SK-N-SH treated with all-trans-retinoic acid at 6 μM for 48 hours (cell line): Measurements from ENCODE around the gene PRR11.
A peak's percentile ranks its signal among the peaks of the same experiment; 100 is the strongest.

Experiments used
- ATAC-seq: fragments of 200-7000 bp; cut with Tn5 transposase; 3 replicates; pipeline ENCODE4 v1.9.1; 2020; ENCODE audit warnings: mild to moderate bottlenecking, moderate library complexity
- ARNTL ChIP-seq: fragments of 450-650 bp; formaldehyde crosslinking; IDR thresholded peaks from 2 replicates; pipeline ENCODE4 v1.5.0; 2020; ENCODE audit warnings: low read depth, mild to moderate bottlenecking, moderate library complexity, borderline replicate concordance
- BACH2 ChIP-seq: fragments of 250-450 bp; sonication (Bioruptor Pico); IDR thresholded peaks from 2 replicates; pipeline ENCODE4 v1.9.0; 2021; ENCODE audit warnings: mild to moderate bottlenecking, borderline replicate concordance
- ESRRG ChIP-seq: fragments of 250-450 bp; sonication (Bioruptor Pico); IDR thresholded peaks from 2 replicates; pipeline ENCODE4 v1.6.1; 2021; ENCODE audit warnings: mild to moderate bottlenecking
- GLIS3 ChIP-seq: fragments of 250-450 bp; sonication (Bioruptor Pico); IDR thresholded peaks from 2 replicates; pipeline ENCODE4 v1.5.0; 2020; ENCODE audit warnings: mild to moderate bottlenecking, moderate library complexity
- ISL1 ChIP-seq: fragments of 250-450 bp; sonication (Bioruptor Pico); IDR thresholded peaks from 2 replicates; pipeline ENCODE4 v2.1.2; 2022; ENCODE audit warnings: mild to moderate bottlenecking, moderate library complexity
- OSR1 ChIP-seq: fragments of 250-450 bp; sonication (Bioruptor Pico); IDR thresholded peaks from 2 replicates; pipeline ENCODE4 v1.8.0; 2022; ENCODE audit warnings: moderate library complexity, mild to moderate bottlenecking, inconsistent platforms
- POU6F1 ChIP-seq: fragments of 250-450 bp; sonication (Bioruptor Pico); IDR thresholded peaks from 2 replicates; pipeline ENCODE4 v1.8.0; 2021; ENCODE audit warnings: low read depth, mild to moderate bottlenecking, moderate library complexity, borderline replicate concordance
- RARB ChIP-seq: fragments of 250-450 bp; sonication (Bioruptor Pico); IDR thresholded peaks from 2 replicates; pipeline ENCODE4 v1.8.0; 2021; ENCODE audit warnings: mild to moderate bottlenecking, moderate library complexity
- SNAI2 ChIP-seq: fragments of 250-450 bp; sonication (Bioruptor Pico); IDR thresholded peaks from 2 replicates; pipeline ENCODE4 v1.5.0; 2020; ENCODE audit warnings: mild to moderate bottlenecking, moderate library complexity
- TCF4 ChIP-seq: fragments of 250-450 bp; sonication (Bioruptor Pico); IDR thresholded peaks from 2 replicates; pipeline ENCODE4 v1.8.0; 2021; ENCODE audit warnings: mild to moderate bottlenecking, moderate library complexity, borderline replicate concordance
- TOX ChIP-seq: fragments of 250-450 bp; sonication (Bioruptor Pico); IDR thresholded peaks from 2 replicates; pipeline ENCODE4 v1.8.0; 2021; ENCODE audit warnings: mild to moderate bottlenecking, moderate library complexity, borderline replicate concordance
- ZC3H10 ChIP-seq: fragments of 250-450 bp; sonication (Bioruptor Pico); IDR thresholded peaks from 2 replicates; pipeline ENCODE4 v1.5.1; 2021; ENCODE audit warnings: mild to moderate bottlenecking, moderate library complexity
- ZFP3 ChIP-seq: fragments of 250-450 bp; sonication (Bioruptor Pico); IDR thresholded peaks from 2 replicates; pipeline ENCODE4 v1.5.0; 2020; ENCODE audit warnings: mild to moderate bottlenecking, moderate library complexity
- ZFP30 ChIP-seq: fragments of 450-650 bp; formaldehyde crosslinking; IDR thresholded peaks from 2 replicates; pipeline ENCODE4 v1.5.0; 2022; ENCODE audit warnings: mild to moderate bottlenecking, moderate library complexity
- ZNF565 ChIP-seq: fragments of 450-650 bp; formaldehyde crosslinking; conservative IDR thresholded peaks from 2 replicates; pipeline ENCODE4 v1.5.0; 2020; ENCODE audit warnings: low read depth, mild to moderate bottlenecking, moderate library complexity
- ZNF70 ChIP-seq: fragments of 450-650 bp; formaldehyde crosslinking; IDR thresholded peaks from 2 replicates; pipeline ENCODE4 v1.5.0; 2020; ENCODE audit warnings: mild to moderate bottlenecking, moderate library complexity
- TF ChIP-seq, protein P1 (sequence below): fragments of 250-450 bp; sonication (Bioruptor Pico); IDR thresholded peaks from 2 replicates; pipeline ENCODE4 v1.8.0; 2020; ENCODE audit warnings: mild to moderate bottlenecking, moderate library complexity, borderline replicate concordance
- TF ChIP-seq, protein P2 (sequence below): fragments of 250-450 bp; sonication (Bioruptor Pico); IDR thresholded peaks from 2 replicates; pipeline ENCODE4 v1.5.1; 2021; ENCODE audit warnings: mild to moderate bottlenecking, moderate library complexity
- TF ChIP-seq, protein P3 (sequence below): fragments of 250-450 bp; sonication (Bioruptor Pico); IDR thresholded peaks from 2 replicates; pipeline ENCODE4 v1.5.1; 2020; ENCODE audit warnings: low read depth, mild to moderate bottlenecking, moderate library complexity

Gene PRR11

GRCh38 chr17:59149051-59149450, 6.5 kb upstream of the PRR11 start:
- TF ChIP-seq BACH2 (CRISPR knock-in tag) = no peak
- no peak for TF ChIP-seq ZFP30 (CRISPR knock-in tag)
- no peak for TF ChIP-seq ZNF70 (CRISPR knock-in tag)
- no peak for TF ChIP-seq TOX (CRISPR knock-in tag)
- TF ChIP-seq RARB (CRISPR knock-in tag) = no peak
- TF ChIP-seq, protein P1, sequence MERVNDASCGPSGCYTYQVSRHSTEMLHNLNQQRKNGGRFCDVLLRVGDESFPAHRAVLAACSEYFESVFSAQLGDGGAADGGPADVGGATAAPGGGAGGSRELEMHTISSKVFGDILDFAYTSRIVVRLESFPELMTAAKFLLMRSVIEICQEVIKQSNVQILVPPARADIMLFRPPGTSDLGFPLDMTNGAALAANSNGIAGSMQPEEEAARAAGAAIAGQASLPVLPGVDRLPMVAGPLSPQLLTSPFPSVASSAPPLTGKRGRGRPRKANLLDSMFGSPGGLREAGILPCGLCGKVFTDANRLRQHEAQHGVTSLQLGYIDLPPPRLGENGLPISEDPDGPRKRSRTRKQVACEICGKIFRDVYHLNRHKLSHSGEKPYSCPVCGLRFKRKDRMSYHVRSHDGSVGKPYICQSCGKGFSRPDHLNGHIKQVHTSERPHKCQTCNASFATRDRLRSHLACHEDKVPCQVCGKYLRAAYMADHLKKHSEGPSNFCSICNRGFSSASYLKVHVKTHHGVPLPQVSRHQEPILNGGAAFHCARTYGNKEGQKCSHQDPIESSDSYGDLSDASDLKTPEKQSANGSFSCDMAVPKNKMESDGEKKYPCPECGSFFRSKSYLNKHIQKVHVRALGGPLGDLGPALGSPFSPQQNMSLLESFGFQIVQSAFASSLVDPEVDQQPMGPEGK = no peak
- no peak for TF ChIP-seq ZNF565 (CRISPR knock-in tag)
- no peak for TF ChIP-seq ARNTL (CRISPR knock-in tag)
- TF ChIP-seq ESRRG = no peak
- TF ChIP-seq, all 23 proteins: peak for 0
- ATAC-seq = peak; percentile 42; the same call in 2 of the 3 replicates

DNA sequence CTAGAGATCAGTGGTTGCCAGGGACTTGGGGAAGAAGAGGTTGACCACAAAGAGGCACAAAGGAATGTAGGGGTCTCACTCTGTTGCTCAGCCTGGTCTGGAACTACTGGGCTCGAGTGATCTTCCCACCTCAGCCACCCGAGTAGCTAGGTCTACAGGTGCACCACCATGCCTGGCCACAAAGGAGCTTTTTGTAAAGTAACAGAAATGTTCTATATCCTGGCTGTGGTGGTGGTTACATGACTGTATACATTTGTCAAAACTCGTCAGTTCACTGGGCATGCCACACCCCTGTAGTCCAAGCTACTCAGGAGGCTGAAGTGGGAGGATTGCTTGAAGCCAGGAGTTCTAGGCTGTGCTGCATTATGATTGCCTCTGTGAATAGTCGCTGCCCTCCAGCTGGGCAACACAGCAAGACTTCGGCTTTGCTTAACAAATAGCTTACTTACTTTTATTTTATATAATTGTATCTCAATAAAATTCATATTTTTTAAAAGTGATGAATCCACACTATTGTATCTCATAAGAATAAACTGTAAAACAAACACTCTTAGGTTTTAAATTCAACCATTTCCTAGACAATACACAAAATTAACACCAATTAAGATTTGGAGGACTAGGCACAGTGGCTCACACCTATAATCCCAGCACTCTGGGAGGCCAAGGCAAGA, 5.6 kb upstream of the PRR11 start:
- no peak for ATAC-seq
- TF ChIP-seq SNAI2 (CRISPR knock-in tag) (no peak), GLIS3 (no peak)

GRCh38 chr17:59151006-59151405, 4.5 kb upstream of the PRR11 start:
- TF ChIP-seq ZFP3 (no peak), TOX (CRISPR knock-in tag) (no peak), GLIS3 (no peak), ARNTL (CRISPR knock-in tag) (no peak), OSR1 (no peak), RARB (CRISPR knock-in tag) (no peak), TCF4 (CRISPR knock-in tag) (no peak), ZFP30 (CRISPR knock-in tag) (no peak), POU6F1 (CRISPR knock-in tag) (no peak), ZNF565 (CRISPR knock-in tag) (no peak), ZNF70 (CRISPR knock-in tag) (no peak), ESRRG (no peak), SNAI2 (CRISPR knock-in tag) (no peak)
- TF ChIP-seq, protein P1 = no peak
- ATAC-seq = no peak

DNA sequence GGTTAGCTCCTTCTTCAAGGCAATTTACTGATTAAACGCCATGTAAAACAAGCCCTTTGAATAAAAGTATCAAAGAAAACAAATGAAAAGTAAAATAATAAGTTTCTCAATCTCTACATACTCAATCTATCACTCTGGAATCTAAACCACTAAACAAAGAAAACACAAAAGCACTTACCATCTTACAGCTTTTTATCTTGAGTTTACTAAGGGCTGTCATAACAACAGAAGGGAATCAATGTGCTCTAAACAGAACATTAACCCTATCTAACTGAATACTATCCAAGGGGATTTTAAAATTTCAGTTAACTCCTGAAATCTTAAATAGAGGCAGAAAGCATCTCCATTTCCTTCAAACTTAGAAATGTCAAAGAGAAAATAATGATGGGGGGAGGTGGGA, 4.0 kb upstream of the PRR11 start:
- no peak for TF ChIP-seq RARB (CRISPR knock-in tag)
- TF ChIP-seq BACH2 (CRISPR knock-in tag) = no peak
- no peak for TF ChIP-seq ZNF70 (CRISPR knock-in tag)
- TF ChIP-seq ISL1 (CRISPR knock-in tag) = peak; percentile 74
- TF ChIP-seq ZC3H10 (CRISPR knock-in tag) = no peak
- TF ChIP-seq, protein P2, sequence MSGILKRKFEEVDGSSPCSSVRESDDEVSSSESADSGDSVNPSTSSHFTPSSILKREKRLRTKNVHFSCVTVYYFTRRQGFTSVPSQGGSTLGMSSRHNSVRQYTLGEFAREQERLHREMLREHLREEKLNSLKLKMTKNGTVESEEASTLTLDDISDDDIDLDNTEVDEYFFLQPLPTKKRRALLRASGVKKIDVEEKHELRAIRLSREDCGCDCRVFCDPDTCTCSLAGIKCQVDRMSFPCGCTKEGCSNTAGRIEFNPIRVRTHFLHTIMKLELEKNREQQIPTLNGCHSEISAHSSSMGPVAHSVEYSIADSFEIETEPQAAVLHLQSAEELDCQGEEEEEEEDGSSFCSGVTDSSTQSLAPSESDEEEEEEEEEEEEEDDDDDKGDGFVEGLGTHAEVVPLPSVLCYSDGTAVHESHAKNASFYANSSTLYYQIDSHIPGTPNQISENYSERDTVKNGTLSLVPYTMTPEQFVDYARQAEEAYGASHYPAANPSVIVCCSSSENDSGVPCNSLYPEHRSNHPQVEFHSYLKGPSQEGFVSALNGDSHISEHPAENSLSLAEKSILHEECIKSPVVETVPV (CRISPR knock-in tag) = no peak
- TF ChIP-seq ZNF565 (CRISPR knock-in tag) = no peak
- no peak for ATAC-seq

GRCh38 chr17:59152925-59153324, 2.6 kb upstream of the PRR11 start:
- ATAC-seq = no peak
- TF ChIP-seq, protein P1 = no peak
- TF ChIP-seq ZNF70 (CRISPR knock-in tag) = no peak
- no peak for TF ChIP-seq BACH2 (CRISPR knock-in tag)
- TF ChIP-seq, protein P3, sequence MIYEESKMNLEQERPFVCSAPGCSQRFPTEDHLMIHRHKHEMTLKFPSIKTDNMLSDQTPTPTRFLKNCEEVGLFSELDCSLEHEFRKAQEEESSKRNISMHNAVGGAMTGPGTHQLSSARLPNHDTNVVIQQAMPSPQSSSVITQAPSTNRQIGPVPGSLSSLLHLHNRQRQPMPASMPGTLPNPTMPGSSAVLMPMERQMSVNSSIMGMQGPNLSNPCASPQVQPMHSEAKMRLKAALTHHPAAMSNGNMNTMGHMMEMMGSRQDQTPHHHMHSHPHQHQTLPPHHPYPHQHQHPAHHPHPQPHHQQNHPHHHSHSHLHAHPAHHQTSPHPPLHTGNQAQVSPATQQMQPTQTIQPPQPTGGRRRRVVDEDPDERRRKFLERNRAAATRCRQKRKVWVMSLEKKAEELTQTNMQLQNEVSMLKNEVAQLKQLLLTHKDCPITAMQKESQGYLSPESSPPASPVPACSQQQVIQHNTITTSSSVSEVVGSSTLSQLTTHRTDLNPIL (CRISPR knock-in tag) = no peak
- no peak for TF ChIP-seq ESRRG
- TF ChIP-seq POU6F1 (CRISPR knock-in tag) = no peak
